Activated B cell treated with CpG ODN at 0.5 μM for 24 hours (primary cell): ENCODE measurements around the gene USP47. TPM values are rescaled to one million over a fixed set of nuclear protein-coding genes. Genes with fewer than 3 reads are reported as not detected.

ENCODE experiments used
- ATAC-seq: fragments of 200-7000 bp; cut with Tn5 transposase; one replicate; pipeline ENCODE4 v1.10.0; 2021; ENCODE audit warnings: low read depth, mild to moderate bottlenecking, moderate library complexity
- CTCF ChIA-PET: fragments of 350-600 bp; sonication (Branson Sonifier 250); formaldehyde crosslinking; loops from one replicate; lab custom pipeline; 2021; ENCODE audit warnings: antibody characterized with exemption; lab: Charles Lee
- POLR2A ChIA-PET: fragments of 350-600 bp; sonication (Branson Sonifier 250); formaldehyde crosslinking; loops from one replicate; lab custom pipeline; 2021; ENCODE audit warnings: antibody characterized with exemption; lab: Charles Lee
- DNase-seq: peaks from one replicate; pipeline ENCODE4 v3.0.0; 2022
- H3K27ac Mint-ChIP-seq: one replicate; pipeline ENCODE4 v1.8.0; 2020; ENCODE audit warnings: mixed read lengths
- H3K27me3 Mint-ChIP-seq: one replicate; pipeline ENCODE4 v1.8.0; 2021; ENCODE audit warnings: mixed read lengths
- H3K36me3 Mint-ChIP-seq: one replicate; pipeline ENCODE4 v1.8.0; 2021; ENCODE audit warnings: low read depth, mixed read lengths
- H3K4me1 Mint-ChIP-seq: one replicate; pipeline ENCODE4 v1.8.0; 2021; ENCODE audit warnings: mixed read lengths
- H3K4me3 Mint-ChIP-seq: one replicate; pipeline ENCODE4 v1.8.0; 2020; ENCODE audit warnings: mild to moderate bottlenecking, mixed read lengths
- H3K9me3 Mint-ChIP-seq: one replicate; pipeline ENCODE4 v1.8.0; 2020; ENCODE audit warnings: mixed read lengths
- intact Hi-C: fragments of 100-400 bp; cut with micrococcal nuclease; formaldehyde crosslinking; loops from one replicate; pipeline ENCODE4 v1.15.1; 2024
- total RNA-seq: library from RNA; stranded (reverse); gene quantifications from 2 replicates; pipeline ENCODE4 v1.2.3, GENCODE V29; 2022
- TF ChIP-seq, protein P1 (sequence below): fragments of 200-600 bp; IDR thresholded peaks from one replicate; pipeline ENCODE4 v1.8.0; 2022; ENCODE audit warnings: antibody characterized with exemption, mild to moderate bottlenecking

The USP47 gene
- total RNA-seq, 1 donor from 2014 or later = 48.5 TPM

DNA sequence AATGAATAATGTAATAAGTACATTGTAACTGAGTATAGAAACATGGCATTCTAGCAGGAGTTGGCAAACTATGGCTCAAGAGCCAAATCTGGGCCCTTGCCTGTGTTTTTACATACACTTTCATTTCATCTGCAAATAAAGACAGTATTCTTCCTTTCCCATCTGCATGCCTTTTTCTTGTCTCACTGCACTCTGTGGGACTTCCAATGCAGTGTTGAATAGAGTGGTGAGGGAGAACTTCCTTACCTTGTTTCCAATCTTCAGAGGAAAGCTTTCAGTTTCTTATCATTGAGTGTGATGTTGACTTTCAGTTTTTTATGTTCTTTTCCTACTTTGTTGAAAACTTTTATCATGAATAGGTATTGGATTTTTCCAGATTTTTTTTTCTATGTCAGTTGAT, 82.1 kb downstream of the USP47 start:
- POLR2A ChIA-PET = no interaction called here
- CTCF ChIA-PET = no interaction called here
- intact Hi-C loops = no loop called here

DNA sequence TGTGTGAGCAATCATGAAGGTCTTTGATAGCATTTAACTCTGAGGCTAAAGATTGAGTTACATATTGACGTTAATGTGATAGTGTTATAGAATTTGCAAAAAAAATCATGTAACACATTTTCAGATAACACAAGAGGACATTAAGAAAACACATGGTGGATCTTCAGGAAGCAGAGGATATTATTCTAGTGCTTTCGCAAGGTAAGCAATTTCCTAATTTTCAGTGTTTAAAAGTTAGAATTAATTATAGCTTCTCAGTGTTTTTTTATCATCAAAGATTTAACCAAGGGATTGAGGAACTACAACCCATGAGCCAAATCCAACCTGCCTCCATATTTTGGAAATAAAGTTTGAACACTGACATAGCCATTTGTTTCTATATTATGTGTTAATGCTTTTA, 88.1 kb downstream of the USP47 start:
- H3K27me3 Mint-ChIP-seq = no peaks in the 10 kb centered on the region
- ChIA-PET CTCF (no interaction called here), POLR2A (no interaction called here)
- no peaks in the 10 kb centered on the region for H3K9me3 Mint-ChIP-seq
- ATAC-seq (no peak), DNase-seq (no peak)
- TF ChIP-seq, protein P1, sequence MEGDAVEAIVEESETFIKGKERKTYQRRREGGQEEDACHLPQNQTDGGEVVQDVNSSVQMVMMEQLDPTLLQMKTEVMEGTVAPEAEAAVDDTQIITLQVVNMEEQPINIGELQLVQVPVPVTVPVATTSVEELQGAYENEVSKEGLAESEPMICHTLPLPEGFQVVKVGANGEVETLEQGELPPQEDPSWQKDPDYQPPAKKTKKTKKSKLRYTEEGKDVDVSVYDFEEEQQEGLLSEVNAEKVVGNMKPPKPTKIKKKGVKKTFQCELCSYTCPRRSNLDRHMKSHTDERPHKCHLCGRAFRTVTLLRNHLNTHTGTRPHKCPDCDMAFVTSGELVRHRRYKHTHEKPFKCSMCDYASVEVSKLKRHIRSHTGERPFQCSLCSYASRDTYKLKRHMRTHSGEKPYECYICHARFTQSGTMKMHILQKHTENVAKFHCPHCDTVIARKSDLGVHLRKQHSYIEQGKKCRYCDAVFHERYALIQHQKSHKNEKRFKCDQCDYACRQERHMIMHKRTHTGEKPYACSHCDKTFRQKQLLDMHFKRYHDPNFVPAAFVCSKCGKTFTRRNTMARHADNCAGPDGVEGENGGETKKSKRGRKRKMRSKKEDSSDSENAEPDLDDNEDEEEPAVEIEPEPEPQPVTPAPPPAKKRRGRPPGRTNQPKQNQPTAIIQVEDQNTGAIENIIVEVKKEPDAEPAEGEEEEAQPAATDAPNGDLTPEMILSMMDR = no peak
- peaks cover 80% of the 10 kb centered on the region for H3K36me3 Mint-ChIP-seq
- peaks cover 10% of the 10 kb centered on the region for H3K4me1 Mint-ChIP-seq
- H3K4me3 Mint-ChIP-seq = no peak overlapping the region
- intact Hi-C loops = no loop called here
- H3K27ac Mint-ChIP-seq = no peak overlapping the region

More for the DNA sequence above, 82.1 kb downstream of the USP47 start:
- H3K27me3 Mint-ChIP-seq = no peaks in the 10 kb centered on the region
- ATAC-seq = no peak
- H3K4me1 Mint-ChIP-seq = peaks cover 10% of the 10 kb centered on the region
- no peaks in the 10 kb centered on the region for H3K9me3 Mint-ChIP-seq
- peak overlapping the region; percentile 6 for H3K27ac Mint-ChIP-seq
- TF ChIP-seq, protein P1 = no peak
- DNase-seq = no peak
- H3K4me3 Mint-ChIP-seq = no peak overlapping the region
- H3K36me3 Mint-ChIP-seq = peaks cover 64% of the 10 kb centered on the region

DNA sequence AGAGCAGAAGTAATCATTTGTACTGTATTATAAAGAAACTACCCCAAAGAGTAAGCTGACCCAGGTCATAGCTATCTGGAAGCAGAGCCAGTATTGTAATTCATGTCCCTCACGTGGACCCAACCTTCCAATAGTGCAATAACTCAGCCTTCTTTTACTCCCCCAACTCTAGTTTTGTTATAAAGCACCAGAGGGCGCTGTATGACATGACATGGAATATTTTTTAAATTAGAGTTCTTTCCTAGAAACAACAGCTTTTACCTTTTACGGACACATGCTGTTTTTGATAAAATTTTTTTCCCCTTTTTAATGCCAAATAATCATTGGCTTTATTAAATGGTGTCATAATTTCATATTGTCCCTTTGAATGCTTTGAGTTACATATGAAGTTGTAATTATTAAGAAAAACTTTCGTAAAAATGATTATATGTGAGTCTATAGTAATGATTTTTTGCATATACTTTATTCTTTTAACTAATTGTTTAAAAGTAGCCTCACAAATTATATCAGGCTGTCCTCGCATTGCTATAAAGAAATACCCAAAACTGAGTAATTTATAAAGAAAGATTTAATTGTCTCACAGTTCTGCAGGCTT, 89.8 kb downstream of the USP47 start:
- ATAC-seq (no peak), DNase-seq (no peak)
- H3K4me3 Mint-ChIP-seq = no peak overlapping the region
- no peak overlapping the region for H3K27ac Mint-ChIP-seq
- intact Hi-C loops = no loop called here
- H3K36me3 Mint-ChIP-seq = peaks cover 77% of the 10 kb centered on the region
- ChIA-PET CTCF (no interaction called here), POLR2A (no interaction called here)
- no peaks in the 10 kb centered on the region for H3K9me3 Mint-ChIP-seq
- H3K4me1 Mint-ChIP-seq = peaks cover 2% of the 10 kb centered on the region
- TF ChIP-seq, protein P1 = no peak
- H3K27me3 Mint-ChIP-seq = no peaks in the 10 kb centered on the region

DNA sequence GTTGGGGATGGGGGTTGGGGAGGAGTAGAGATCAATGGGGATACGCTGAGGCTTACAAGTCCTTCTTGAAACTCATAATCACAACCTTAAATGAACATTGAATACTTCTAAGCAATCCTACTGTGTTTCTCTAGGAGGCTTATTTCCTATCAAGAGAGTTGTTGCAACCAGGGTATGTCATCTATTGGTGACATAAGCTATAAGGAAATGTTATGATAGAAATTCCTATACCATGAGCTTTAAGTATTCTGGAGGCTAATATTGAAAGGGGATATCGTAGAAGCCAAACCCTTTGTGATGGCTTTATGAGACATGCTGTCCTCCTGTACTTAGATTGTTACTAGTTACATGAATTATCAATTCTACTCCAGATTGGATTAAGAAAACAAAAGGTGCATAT, 93.8 kb downstream of the USP47 start:
- no peak for DNase-seq
- Mint-ChIP-seq H3K9me3 (no peaks in the 10 kb centered on the region), H3K4me1 (no peaks in the 10 kb centered on the region), H3K27ac (no peak overlapping the region), H3K4me3 (no peak overlapping the region), H3K36me3 (peaks cover 82% of the 10 kb centered on the region), H3K27me3 (no peaks in the 10 kb centered on the region)
- TF ChIP-seq, protein P1 = no peak
- no peak for ATAC-seq
- ChIA-PET CTCF (no interaction called here), POLR2A (no interaction called here)
- intact Hi-C loops = no loop called here

DNA sequence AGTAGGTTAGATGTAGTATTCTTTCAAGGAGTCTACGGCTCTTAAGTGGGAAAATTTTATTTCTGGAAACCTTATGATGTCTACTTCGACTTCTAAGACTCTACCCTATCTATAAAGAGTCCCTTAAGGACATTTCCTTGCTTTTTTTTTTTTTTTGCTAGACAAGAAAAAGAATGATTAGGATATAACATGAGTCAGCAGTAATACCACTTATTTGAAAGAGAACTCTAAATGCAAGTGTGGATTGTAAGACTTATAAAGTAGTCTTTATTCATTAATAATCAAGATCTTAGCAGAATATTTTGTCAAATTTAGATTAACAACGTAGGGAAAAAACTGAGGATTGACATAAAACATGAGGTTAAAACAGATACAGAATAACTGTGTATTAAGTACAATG, 95.7 kb downstream of the USP47 start:
- ChIA-PET POLR2A (no interaction called here), CTCF (no interaction called here)
- H3K9me3 Mint-ChIP-seq = no peaks in the 10 kb centered on the region
- no peak overlapping the region for H3K4me3 Mint-ChIP-seq
- no peaks in the 10 kb centered on the region for H3K4me1 Mint-ChIP-seq
- H3K27ac Mint-ChIP-seq = no peak overlapping the region
- H3K36me3 Mint-ChIP-seq = peaks cover 85% of the 10 kb centered on the region
- TF ChIP-seq, protein P1 = no peak
- DNase-seq = no peak
- H3K27me3 Mint-ChIP-seq = no peaks in the 10 kb centered on the region
- no peak for ATAC-seq
- intact Hi-C loops = no loop called here
